GM19035 (cell line): ENCODE data around the gene PUS1.

ENCODE experiments used
- ATAC-seq: cut with Tn5 transposase; IDR thresholded peaks from one replicate; pipeline ENCODE4 v1.9.1; 2021; ENCODE audit not compliant: unreplicated experiment

Gene PUS1

GRCh38 chr12:131902332-131903241 is 26.5 kb upstream of the PUS1 start:
- no peak for ATAC-seq

GRCh38 chr12:131903270-131904255 is 25.5 kb upstream of the PUS1 start:
- no peak for ATAC-seq

- no peak for ATAC-seq
Measured at GRCh38 chr12:131904346-131904745, 24.7 kb upstream of the PUS1 start.

- ATAC-seq, result no peak
Measured at GRCh38 chr12:131905081-131905629, 23.9 kb upstream of the PUS1 start.

GRCh38 chr12:131905630-131906091 is 23.4 kb upstream of the PUS1 start:
- ATAC-seq, result no peak

GRCh38 chr12:131907379-131908091 is 21.5 kb upstream of the PUS1 start:
- ATAC-seq, result no peak

- no peak for ATAC-seq
Measured at GRCh38 chr12:131908092-131909080, 20.7 kb upstream of the PUS1 start.

GRCh38 chr12:131909081-131909751 is 19.9 kb upstream of the PUS1 start:
- ATAC-seq, result no peak

- no peak for ATAC-seq
Measured at GRCh38 chr12:131909752-131910219, 19.3 kb upstream of the PUS1 start.

- ATAC-seq, result no peak
Measured at GRCh38 chr12:131910302-131911027, 18.6 kb upstream of the PUS1 start.

GRCh38 chr12:131911028-131911650 is 17.9 kb upstream of the PUS1 start:
- no peak for ATAC-seq

GRCh38 chr12:131911851-131912477 is 17.1 kb upstream of the PUS1 start:
- no peak for ATAC-seq

GRCh38 chr12:131912518-131913274 is 16.4 kb upstream of the PUS1 start:
- no peak for ATAC-seq

- ATAC-seq, result no peak
Measured at GRCh38 chr12:131913666-131914065, 15.4 kb upstream of the PUS1 start.

- ATAC-seq, result no peak
Measured at GRCh38 chr12:131914179-131914702, 14.8 kb upstream of the PUS1 start.

- ATAC-seq, result no peak
Measured at GRCh38 chr12:131915000-131915689, 13.9 kb upstream of the PUS1 start.
